ENCODE results near the gene WDR88.
"Not testable (repeated sequence)": the region's sequence is repeated elsewhere in the genome, so short reads cannot be mapped to it uniquely, and the experiment has no call there.

The WDR88 gene

DNA sequence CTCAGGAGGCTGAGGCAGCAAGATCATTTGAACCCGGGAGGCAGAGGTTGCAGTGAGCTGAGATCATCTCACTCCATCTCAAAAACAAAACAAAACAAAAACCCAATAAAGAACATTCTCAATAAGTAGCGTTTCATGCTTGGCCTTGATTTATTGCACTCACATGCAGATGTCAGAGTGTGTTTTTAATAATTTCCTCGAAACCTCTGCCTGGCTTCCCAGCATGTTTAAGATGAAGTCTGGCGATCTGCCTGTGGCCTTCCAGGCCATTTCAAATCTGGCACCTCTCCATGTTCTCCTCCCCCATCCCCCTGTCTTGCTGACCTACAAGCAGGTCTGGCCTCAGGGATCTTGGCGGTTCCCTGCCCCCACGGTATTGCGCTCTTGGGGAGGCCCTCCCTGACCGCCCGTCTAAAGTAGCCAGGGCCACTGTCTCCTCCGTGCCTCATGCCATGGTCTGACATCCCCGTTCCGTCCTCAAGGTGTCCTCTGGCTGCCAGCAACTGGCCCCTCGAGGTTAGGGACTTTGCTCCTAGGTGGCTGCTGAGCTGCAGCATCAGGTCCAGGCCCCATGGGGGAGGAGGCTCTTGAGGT, 1.6 kb downstream of the WDR88 start:
- H3K36me3 ChIP-seq (ENCODE audit: control insufficient read depth, insufficient read depth, low read length): no peaks in the 10 kb centered on the region
- H3K27me3 ChIP-seq (ENCODE audit: control insufficient read depth, insufficient read depth, low read length): peaks cover 6% of the 10 kb centered on the region
- no peaks in the 10 kb centered on the region for H3K4me1 ChIP-seq (ENCODE audit: control insufficient read depth, insufficient read depth, low read length)
- no peaks in the 10 kb centered on the region for H3K9me3 ChIP-seq (ENCODE audit: control insufficient read depth, low read length)
- H3K9ac ChIP-seq (ENCODE audit: low read length): no peak overlapping the region
- no peak overlapping the region for H3K4me3 ChIP-seq (ENCODE audit: low read length)

DNA sequence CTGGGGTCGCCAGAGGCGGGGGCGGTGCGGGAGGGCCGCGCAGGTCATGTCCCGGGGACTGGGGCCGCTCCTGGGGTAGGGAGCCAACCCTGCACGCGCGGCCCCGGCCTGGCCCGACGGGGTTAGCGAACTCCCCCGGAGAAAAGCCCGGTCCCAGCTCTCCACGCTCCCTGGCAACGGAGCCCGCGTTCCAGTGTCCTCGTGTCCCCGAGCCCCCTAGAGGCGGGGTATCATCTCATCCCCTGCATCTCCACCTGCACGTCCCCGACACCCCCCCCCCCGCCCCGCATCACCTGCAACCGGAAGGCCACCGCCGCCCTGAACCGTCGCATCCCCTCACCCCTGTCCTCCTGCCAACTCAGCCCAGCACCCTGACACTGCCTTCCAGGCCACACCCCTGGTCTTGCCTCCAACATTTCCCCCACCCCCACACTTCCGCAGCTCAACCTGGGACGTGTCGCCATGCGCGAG, 2.7 kb downstream of the WDR88 start:
- Histone ChIP-seq H3K4me3 (ENCODE audit: low read length) (no peak overlapping the region), H3K36me3 (ENCODE audit: control insufficient read depth, insufficient read depth, low read length) (no peaks in the 10 kb centered on the region), H3K9me3 (ENCODE audit: control insufficient read depth, low read length) (no peaks in the 10 kb centered on the region), H3K4me1 (ENCODE audit: control insufficient read depth, insufficient read depth, low read length) (no peaks in the 10 kb centered on the region), H3K27me3 (ENCODE audit: control insufficient read depth, insufficient read depth, low read length) (peaks cover 6% of the 10 kb centered on the region), H3K9ac (ENCODE audit: low read length) (no peak overlapping the region)

DNA sequence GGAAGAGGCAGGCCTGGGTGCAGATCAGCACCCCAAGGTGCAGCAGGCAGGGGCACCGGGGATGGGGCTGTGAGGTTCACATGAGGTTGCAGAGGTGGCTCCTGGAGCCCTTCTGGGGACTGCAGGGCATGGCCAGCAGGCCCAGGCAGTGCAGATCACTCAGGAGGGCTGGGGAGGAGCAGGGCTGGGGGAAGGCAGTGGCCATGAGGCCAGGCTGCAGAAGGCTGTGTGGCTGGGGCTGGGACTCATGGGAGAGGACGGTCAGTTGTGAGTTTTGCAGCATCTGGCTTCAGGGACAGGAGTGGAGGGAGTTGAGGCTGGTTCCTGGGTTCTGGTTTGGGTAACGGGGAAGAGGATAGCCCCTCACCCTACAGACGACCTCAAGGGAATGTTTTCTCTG, 7.3 kb downstream of the WDR88 start:
- H3K27me3 ChIP-seq (ENCODE audit: control insufficient read depth, insufficient read depth, low read length): peaks cover 11% of the 10 kb centered on the region
- H3K4me1 ChIP-seq (ENCODE audit: control insufficient read depth, insufficient read depth, low read length): no peaks in the 10 kb centered on the region

DNA sequence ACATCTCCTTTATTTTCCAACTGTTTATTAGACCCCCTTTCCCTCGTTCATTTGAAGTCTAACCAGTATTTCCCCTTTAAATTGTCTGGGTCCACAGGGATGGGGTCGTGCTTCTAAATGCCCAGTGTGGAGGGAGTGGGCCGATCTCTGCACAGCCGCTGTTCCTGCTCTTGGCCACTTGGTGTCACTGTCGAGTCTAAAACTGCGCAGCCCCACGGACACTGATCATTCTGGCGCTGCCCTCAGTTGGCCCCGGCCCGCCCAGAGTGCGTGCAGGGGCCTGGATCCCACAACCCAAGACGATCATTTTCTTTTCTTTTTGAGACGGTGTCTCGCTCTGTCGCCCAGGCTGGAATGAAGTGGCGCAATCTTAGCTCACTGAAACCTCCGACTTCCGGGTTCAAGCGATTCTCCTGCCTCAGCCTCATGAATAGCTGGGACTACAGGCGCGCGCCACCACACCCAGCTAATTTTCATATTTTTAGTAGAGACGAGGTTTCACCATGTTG, 12.0 kb downstream of the WDR88 start:
- Histone ChIP-seq H3K4me1 (ENCODE audit: control insufficient read depth, insufficient read depth, low read length) (no peaks in the 10 kb centered on the region), H3K4me3 (ENCODE audit: low read length) (no peak overlapping the region), H3K27me3 (ENCODE audit: control insufficient read depth, insufficient read depth, low read length) (peaks cover 6% of the 10 kb centered on the region), H3K9me3 (ENCODE audit: control insufficient read depth, low read length) (no peaks in the 10 kb centered on the region), H3K36me3 (ENCODE audit: control insufficient read depth, insufficient read depth, low read length) (no peaks in the 10 kb centered on the region), H3K9ac (ENCODE audit: low read length) (no peak overlapping the region)

More for the DNA sequence above, 7.3 kb downstream of the WDR88 start:
- H3K9ac ChIP-seq (ENCODE audit: low read length): no peak overlapping the region
- no peaks in the 10 kb centered on the region for H3K36me3 ChIP-seq (ENCODE audit: control insufficient read depth, insufficient read depth, low read length)
- H3K9me3 ChIP-seq (ENCODE audit: control insufficient read depth, low read length): no peaks in the 10 kb centered on the region
- H3K4me3 ChIP-seq (ENCODE audit: low read length): no peak overlapping the region

DNA sequence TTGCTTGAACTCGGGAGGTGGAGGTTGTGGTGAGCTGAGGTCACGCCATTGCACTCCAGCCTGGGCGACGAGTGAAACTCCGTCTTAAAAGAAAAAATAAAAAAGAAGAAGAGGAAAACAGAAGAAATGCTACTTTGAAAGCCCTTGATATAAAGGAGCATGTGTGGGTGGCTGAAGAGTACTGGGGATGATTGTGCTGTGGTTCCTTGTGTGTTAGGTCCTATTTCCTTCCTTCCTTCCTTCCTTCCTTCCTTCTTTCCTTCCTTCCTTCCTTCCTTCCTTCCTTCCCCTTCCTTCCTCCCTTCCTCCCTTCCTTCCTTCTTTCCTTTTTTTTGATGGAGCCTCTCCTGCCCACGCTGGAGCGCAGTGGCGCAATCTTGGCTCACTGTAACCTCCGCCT, 14.3 kb downstream of the WDR88 start:
- no peak overlapping the region for H3K4me3 ChIP-seq (ENCODE audit: low read length)
- H3K36me3 ChIP-seq (ENCODE audit: control insufficient read depth, insufficient read depth, low read length): no peaks in the 10 kb centered on the region
- peaks cover 6% of the 10 kb centered on the region for H3K27me3 ChIP-seq (ENCODE audit: control insufficient read depth, insufficient read depth, low read length)
- H3K9me3 ChIP-seq (ENCODE audit: control insufficient read depth, low read length): no peaks in the 10 kb centered on the region
- H3K4me1 ChIP-seq (ENCODE audit: control insufficient read depth, insufficient read depth, low read length): no peaks in the 10 kb centered on the region
- H3K9ac ChIP-seq (ENCODE audit: low read length): no peak overlapping the region

DNA sequence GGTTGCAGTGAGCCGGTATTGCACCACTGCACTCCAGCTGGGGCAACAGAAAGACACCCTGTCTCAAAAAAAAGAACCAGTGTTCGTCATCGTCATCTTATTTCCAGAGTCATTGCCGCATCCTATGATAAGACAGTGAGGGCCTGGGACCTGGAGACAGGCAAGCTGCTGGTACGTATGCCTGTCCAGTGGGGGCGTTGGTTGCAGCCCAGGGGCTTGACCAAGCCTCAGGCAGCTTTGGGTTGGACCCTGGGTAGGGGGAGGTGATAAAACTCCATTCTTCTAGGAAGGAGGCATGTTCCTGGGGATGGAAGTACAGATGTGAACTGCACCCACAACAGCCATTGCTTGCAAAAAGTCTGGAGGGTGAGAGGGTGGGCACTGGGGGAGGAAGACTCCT, 15.6 kb downstream of the WDR88 start:
- Histone ChIP-seq H3K4me3 (ENCODE audit: low read length) (no peak overlapping the region), H3K27me3 (ENCODE audit: control insufficient read depth, insufficient read depth, low read length) (no peaks in the 10 kb centered on the region), H3K9ac (ENCODE audit: low read length) (no peak overlapping the region), H3K9me3 (ENCODE audit: control insufficient read depth, low read length) (no peaks in the 10 kb centered on the region), H3K4me1 (ENCODE audit: control insufficient read depth, insufficient read depth, low read length) (no peaks in the 10 kb centered on the region), H3K36me3 (ENCODE audit: control insufficient read depth, insufficient read depth, low read length) (no peaks in the 10 kb centered on the region)

DNA sequence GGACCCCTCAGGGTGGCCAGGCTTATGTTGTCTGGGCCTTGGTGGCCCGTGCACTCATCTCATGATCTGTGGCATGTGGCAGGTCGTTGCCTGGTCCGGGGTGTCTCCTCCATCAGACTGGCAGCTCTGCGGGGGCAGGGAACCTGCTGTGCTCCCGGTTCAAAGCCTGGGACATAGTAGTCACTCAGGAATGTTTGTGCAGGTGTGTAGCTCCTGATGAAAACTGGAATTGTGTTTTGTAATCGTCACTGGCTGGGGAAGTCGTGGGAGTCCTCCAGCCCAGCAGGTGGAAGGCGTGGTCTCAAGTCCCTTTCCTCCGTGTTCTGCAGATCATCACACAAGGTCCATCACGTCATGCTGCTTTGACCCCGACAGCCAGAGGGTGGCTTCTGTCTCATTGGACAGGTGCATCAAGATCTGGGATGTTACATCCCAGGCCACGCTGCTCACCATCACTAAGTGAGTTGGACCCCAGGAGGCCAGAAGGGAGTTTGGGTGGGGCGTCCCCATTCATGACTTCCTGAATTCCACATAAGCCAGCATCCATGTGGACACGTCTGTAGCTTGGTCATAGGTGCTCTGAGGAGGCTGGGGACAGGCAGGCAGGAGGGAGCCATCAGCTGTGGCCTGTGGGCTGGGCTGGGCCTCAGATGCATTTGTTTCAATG, 19.1 kb downstream of the WDR88 start:
- Histone ChIP-seq H3K4me1 (ENCODE audit: control insufficient read depth, insufficient read depth, low read length) (no peaks in the 10 kb centered on the region), H3K9ac (ENCODE audit: low read length) (no peak overlapping the region)

DNA sequence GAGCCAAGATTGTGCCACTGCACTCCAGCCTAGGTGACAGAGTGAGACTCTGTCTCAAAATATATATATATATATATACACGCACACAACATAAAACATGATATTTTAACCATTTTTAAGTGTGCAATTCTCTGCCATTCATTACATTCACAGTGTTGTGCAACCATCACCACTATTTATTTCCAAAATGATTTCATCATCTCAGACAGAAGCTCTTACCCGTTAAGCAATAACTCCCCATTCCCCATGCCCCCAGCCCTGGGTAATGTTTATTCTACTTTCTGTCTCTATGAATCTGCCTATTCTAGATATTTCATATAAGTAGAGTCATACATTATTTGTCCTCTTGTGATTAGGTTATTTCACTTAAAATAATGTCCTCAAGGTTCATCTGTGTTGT, 20.3 kb downstream of the WDR88 start:
- Histone ChIP-seq H3K4me1 (ENCODE audit: control insufficient read depth, insufficient read depth, low read length) (no peaks in the 10 kb centered on the region), H3K4me3 (ENCODE audit: low read length) (no peak overlapping the region), H3K9me3 (ENCODE audit: control insufficient read depth, low read length) (no peaks in the 10 kb centered on the region)

More for the DNA sequence above, 19.1 kb downstream of the WDR88 start:
- H3K36me3 ChIP-seq (ENCODE audit: control insufficient read depth, insufficient read depth, low read length): no peaks in the 10 kb centered on the region
- no peak overlapping the region for H3K4me3 ChIP-seq (ENCODE audit: low read length)
- no peaks in the 10 kb centered on the region for H3K27me3 ChIP-seq (ENCODE audit: control insufficient read depth, insufficient read depth, low read length)
- no peaks in the 10 kb centered on the region for H3K9me3 ChIP-seq (ENCODE audit: control insufficient read depth, low read length)

DNA sequence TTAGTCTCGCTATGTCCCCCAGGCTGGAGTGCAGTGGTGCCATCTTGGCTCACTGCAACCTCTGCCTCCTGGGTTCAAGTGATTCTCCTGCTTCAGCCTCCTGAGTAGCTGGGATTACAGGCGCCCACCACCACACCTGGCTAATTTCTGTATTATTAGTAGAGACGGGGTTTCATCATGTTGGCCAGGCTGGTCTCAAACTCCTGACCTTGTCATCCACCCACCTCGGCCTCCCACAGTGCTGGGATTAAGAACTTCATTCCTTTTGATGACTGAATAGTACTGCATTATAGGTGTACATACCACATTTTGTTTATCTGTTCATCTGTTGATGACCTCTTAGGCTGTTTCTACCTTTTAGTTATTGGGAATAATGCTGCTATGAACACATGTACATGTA, 20.7 kb downstream of the WDR88 start:
- not testable (repeated sequence) for H3K27me3 ChIP-seq (ENCODE audit: control insufficient read depth, insufficient read depth, low read length); H3K9me3 ChIP-seq (ENCODE audit: control insufficient read depth, low read length); H3K9ac ChIP-seq (ENCODE audit: low read length); H3K4me3 ChIP-seq (ENCODE audit: low read length); H3K4me1 ChIP-seq (ENCODE audit: control insufficient read depth, insufficient read depth, low read length); H3K36me3 ChIP-seq (ENCODE audit: control insufficient read depth, insufficient read depth, low read length)

More for the DNA sequence above, 20.3 kb downstream of the WDR88 start:
- no peaks in the 10 kb centered on the region for H3K27me3 ChIP-seq (ENCODE audit: control insufficient read depth, insufficient read depth, low read length)
- H3K9ac ChIP-seq (ENCODE audit: low read length): no peak overlapping the region
- H3K36me3 ChIP-seq (ENCODE audit: control insufficient read depth, insufficient read depth, low read length): no peaks in the 10 kb centered on the region

DNA sequence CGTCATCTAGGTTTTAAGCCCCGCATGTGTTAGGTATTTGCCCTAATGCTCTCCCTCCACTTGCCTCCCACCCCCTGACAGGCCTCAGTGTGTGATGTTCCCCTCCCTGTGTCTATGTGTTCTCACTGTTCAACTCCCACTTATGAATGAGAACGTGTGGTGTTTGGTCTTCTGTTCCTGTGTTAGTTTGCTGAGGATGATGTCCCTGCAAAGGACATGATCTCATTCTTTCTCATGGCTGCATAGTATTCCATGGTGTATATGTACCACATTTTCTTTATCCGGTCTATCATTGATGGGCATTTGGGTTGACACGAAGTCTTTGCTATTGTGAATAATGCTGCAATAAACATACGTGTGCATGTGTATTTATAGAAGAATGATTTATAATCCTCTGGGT, 22.4 kb downstream of the WDR88 start:
- not testable (repeated sequence) for H3K9me3 ChIP-seq (ENCODE audit: control insufficient read depth, low read length); H3K4me1 ChIP-seq (ENCODE audit: control insufficient read depth, insufficient read depth, low read length); H3K4me3 ChIP-seq (ENCODE audit: low read length); H3K9ac ChIP-seq (ENCODE audit: low read length); H3K36me3 ChIP-seq (ENCODE audit: control insufficient read depth, insufficient read depth, low read length); H3K27me3 ChIP-seq (ENCODE audit: control insufficient read depth, insufficient read depth, low read length)

DNA sequence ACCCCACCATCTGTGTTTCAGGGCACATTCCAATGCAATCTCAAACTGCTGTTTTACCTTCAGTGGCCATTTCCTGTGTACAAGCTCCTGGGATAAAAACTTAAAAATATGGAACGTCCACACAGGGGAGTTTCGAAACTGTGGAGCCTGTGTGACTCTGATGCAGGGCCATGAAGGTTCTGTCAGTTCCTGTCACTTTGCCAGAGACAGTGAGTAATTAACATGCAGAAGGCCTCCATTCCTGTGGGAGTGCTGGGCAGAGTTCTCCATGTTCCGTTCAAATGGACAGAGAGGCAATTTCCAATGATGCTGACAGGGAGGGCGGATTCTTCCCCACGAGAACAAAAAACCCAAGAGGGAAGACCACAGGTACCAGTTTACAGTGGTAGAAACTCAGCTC, 24.4 kb downstream of the WDR88 start:
- no peaks in the 10 kb centered on the region for H3K4me1 ChIP-seq (ENCODE audit: control insufficient read depth, insufficient read depth, low read length)
- H3K36me3 ChIP-seq (ENCODE audit: control insufficient read depth, insufficient read depth, low read length): no peaks in the 10 kb centered on the region
- H3K9me3 ChIP-seq (ENCODE audit: control insufficient read depth, low read length): no peaks in the 10 kb centered on the region
- no peak overlapping the region for H3K9ac ChIP-seq (ENCODE audit: low read length)
- H3K27me3 ChIP-seq (ENCODE audit: control insufficient read depth, insufficient read depth, low read length): no peaks in the 10 kb centered on the region
- H3K4me3 ChIP-seq (ENCODE audit: low read length): no peak overlapping the region

DNA sequence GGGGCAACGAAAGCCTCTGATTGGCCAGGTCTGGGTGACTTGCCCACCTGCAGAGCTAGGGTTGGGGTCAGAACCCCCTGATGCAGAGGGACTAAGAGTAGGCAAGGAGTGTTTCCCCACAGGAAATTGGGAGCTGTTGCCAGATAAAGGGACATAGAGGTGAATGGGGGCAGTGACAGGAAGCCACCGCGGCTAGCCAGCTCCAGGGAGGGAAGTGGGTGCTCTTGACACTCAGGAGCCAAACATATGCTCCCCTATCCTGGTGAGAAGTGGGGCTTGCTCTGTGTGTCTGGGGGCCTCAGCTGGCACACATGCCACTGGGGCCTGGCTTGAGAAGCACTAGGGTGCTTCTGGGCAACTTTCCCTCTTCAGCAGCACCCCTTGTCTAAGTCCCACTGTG, 26.0 kb downstream of the WDR88 start:
- Histone ChIP-seq H3K4me1 (ENCODE audit: control insufficient read depth, insufficient read depth, low read length) (no peaks in the 10 kb centered on the region), H3K27me3 (ENCODE audit: control insufficient read depth, insufficient read depth, low read length) (no peaks in the 10 kb centered on the region), H3K36me3 (ENCODE audit: control insufficient read depth, insufficient read depth, low read length) (no peaks in the 10 kb centered on the region), H3K9ac (ENCODE audit: low read length) (no peak overlapping the region), H3K9me3 (ENCODE audit: control insufficient read depth, low read length) (no peaks in the 10 kb centered on the region), H3K4me3 (ENCODE audit: low read length) (no peak overlapping the region)
